ENCODE results near the gene CDKN1B.

DNA sequence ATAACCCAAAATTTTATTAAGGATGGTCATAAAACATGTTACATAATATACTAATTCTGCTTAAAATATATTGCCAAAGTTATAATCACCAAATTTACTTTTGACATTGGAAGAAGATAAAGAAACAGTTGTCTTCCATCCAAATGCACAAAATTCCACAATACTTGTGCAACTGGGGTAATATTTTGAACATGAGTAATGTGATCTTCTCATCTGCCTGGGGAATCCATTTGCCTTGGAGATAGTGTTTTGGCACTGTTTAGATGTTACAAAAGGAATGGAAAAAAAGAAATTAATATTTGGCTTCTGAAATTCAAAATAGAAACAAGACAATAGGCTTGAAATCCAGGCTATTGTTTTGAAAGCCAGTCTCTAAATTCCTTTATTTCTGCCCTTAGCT is 30.2 kb upstream of the CDKN1B start:
- TF ChIP-seq, protein P1, sequence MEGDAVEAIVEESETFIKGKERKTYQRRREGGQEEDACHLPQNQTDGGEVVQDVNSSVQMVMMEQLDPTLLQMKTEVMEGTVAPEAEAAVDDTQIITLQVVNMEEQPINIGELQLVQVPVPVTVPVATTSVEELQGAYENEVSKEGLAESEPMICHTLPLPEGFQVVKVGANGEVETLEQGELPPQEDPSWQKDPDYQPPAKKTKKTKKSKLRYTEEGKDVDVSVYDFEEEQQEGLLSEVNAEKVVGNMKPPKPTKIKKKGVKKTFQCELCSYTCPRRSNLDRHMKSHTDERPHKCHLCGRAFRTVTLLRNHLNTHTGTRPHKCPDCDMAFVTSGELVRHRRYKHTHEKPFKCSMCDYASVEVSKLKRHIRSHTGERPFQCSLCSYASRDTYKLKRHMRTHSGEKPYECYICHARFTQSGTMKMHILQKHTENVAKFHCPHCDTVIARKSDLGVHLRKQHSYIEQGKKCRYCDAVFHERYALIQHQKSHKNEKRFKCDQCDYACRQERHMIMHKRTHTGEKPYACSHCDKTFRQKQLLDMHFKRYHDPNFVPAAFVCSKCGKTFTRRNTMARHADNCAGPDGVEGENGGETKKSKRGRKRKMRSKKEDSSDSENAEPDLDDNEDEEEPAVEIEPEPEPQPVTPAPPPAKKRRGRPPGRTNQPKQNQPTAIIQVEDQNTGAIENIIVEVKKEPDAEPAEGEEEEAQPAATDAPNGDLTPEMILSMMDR (tag by site-specific recombination; IDR thresholded peaks at IDR 0.05): no peak
- TF ChIP-seq ZNF670 (tag by site-specific recombination; IDR thresholded peaks at IDR 0.05; ENCODE audit: low read depth) (no peak), TCF7L2 (IDR thresholded peaks at IDR 0.05; ENCODE audit: borderline replicate concordance, low read depth, low read length) (no peak), YY1 (tag by site-specific recombination; IDR thresholded peaks at IDR 0.05) (no peak)
- TF ChIP-seq, protein P2, sequence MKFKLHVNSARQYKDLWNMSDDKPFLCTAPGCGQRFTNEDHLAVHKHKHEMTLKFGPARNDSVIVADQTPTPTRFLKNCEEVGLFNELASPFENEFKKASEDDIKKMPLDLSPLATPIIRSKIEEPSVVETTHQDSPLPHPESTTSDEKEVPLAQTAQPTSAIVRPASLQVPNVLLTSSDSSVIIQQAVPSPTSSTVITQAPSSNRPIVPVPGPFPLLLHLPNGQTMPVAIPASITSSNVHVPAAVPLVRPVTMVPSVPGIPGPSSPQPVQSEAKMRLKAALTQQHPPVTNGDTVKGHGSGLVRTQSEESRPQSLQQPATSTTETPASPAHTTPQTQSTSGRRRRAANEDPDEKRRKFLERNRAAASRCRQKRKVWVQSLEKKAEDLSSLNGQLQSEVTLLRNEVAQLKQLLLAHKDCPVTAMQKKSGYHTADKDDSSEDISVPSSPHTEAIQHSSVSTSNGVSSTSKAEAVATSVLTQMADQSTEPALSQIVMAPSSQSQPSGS (tag by site-specific recombination; IDR thresholded peaks at IDR 0.05; ENCODE audit: low read depth): no peak

Data from HEK293 (cell line).